PC-9 (cell line): Measurements from ENCODE around the gene PIGN. TPM values are rescaled to one million over a fixed set of nuclear protein-coding genes. Genes with fewer than 3 reads are reported as not detected.

ENCODE experiments used
- BruUV-seq: library from RNA; stranded (reverse); fragments of 400-500 nt; replicated peaks from 2 replicates; lab custom pipeline; 2021; lab: Mats Ljungman, UMichigan
- CTCF ChIA-PET: fragments of 300-600 bp; sonication (Branson Sonifier 250); formaldehyde crosslinking; loops from one replicate; lab custom pipeline; 2022; ENCODE audit warnings: antibody characterized with exemption; lab: Charles Lee
- POLR2A ChIA-PET: fragments of 300-600 bp; sonication (Branson Sonifier 250); formaldehyde crosslinking; loops from one replicate; lab custom pipeline; 2022; ENCODE audit warnings: antibody characterized with exemption; ENCODE audit not compliant: unreplicated experiment; lab: Charles Lee
- DNase-seq, 2 experiments: peaks; one replicate each; pipeline versions ENCODE4 v3.0.0 to v3.0.0-alpha.2; 2015 to 2022; ENCODE audit warnings: mixed read lengths in 1 of 2
- H2AFZ ChIP-seq: fragments of 200-600 bp; sonication (generic); 2 replicates; pipeline ENCODE4 v1.8.1; 2017; ENCODE audit warnings: antibody characterized with exemption
- H3F3A ChIP-seq: fragments of 200-600 bp; sonication (generic); 2 replicates; pipeline ENCODE4 v1.8.1; 2017; ENCODE audit warnings: antibody characterized with exemption, mild to moderate bottlenecking, low read depth; ENCODE audit not compliant: insufficient read depth
- H3K27ac ChIP-seq: fragments of 200-600 bp; sonication (generic); 2 replicates; pipeline ENCODE4 v1.6.1; 2016; ENCODE audit warnings: mixed run types
- H3K27me3 ChIP-seq: fragments of 200-600 bp; sonication (generic); 2 replicates; pipeline ENCODE4 v1.6.1; 2016; ENCODE audit warnings: low read depth, mixed run types; ENCODE audit not compliant: insufficient read depth
- H3K36me3 ChIP-seq: fragments of 200-600 bp; sonication (generic); 2 replicates; pipeline ENCODE4 v1.6.1; 2016; ENCODE audit warnings: low read depth, mixed run types
- H3K4me1 ChIP-seq: fragments of 200-600 bp; sonication (generic); replicated peaks from 2 replicates; pipeline ENCODE4 v1.6.1; 2016; ENCODE audit warnings: mixed run types; ENCODE audit not compliant: insufficient read depth
- H3K4me2 ChIP-seq: fragments of 200-600 bp; sonication (generic); 2 replicates; pipeline ENCODE4 v1.6.1; 2017; ENCODE audit warnings: mixed run types
- H3K4me3 ChIP-seq: fragments of 200-600 bp; sonication (generic); 2 replicates; pipeline ENCODE4 v1.6.1; 2016; ENCODE audit warnings: mixed run types
- H3K79me2 ChIP-seq: fragments of 200-600 bp; sonication (generic); 2 replicates; pipeline ENCODE4 v1.6.1; 2017; ENCODE audit warnings: low read depth, mixed run types
- H3K9me2 ChIP-seq: fragments of 200-600 bp; sonication (generic); 2 replicates; pipeline ENCODE4 v1.8.1; 2017; ENCODE audit warnings: mild to moderate bottlenecking; ENCODE audit not compliant: insufficient read depth
- H3K9me3 ChIP-seq: fragments of 200-600 bp; sonication (generic); 2 replicates; pipeline ENCODE4 v1.8.1; 2016; ENCODE audit warnings: low read depth; ENCODE audit not compliant: insufficient read depth
- H4K20me1 ChIP-seq: fragments of 200-600 bp; sonication (generic); 2 replicates; pipeline ENCODE4 v1.8.1; 2017; ENCODE audit not compliant: insufficient read depth
- CTCF ChIP-seq: fragments of 200-600 bp; sonication (generic); conservative IDR thresholded peaks from 2 replicates; pipeline ENCODE4 v1.6.1; 2017; ENCODE audit warnings: mixed run types, antibody characterized with exemption, mild to moderate bottlenecking, moderate library complexity
- EZH2 ChIP-seq: fragments of 200-600 bp; sonication (generic); IDR thresholded peaks from 2 replicates; pipeline ENCODE4 v1.8.0; 2017; ENCODE audit warnings: antibody characterized with exemption, low read depth
- intact Hi-C: fragments of 100-400 bp; cut with micrococcal nuclease; formaldehyde crosslinking; loops from one replicate; pipeline ENCODE4 v1.10.0; 2022; ENCODE audit not compliant: unreplicated experiment
- total RNA-seq: library from RNA; stranded (reverse); gene quantifications from 2 replicates; pipeline ENCODE4 v1.2.3, GENCODE V29; 2021

The PIGN gene
- total RNA-seq, 1 experiment from 2014 or later, result 20.3 TPM

- no peak overlapping the region for H3K27ac ChIP-seq
- H4K20me1 ChIP-seq, result no peaks in the 10 kb centered on the region; the same call in 1 of the 2 replicates
- peaks cover 26% of the 10 kb centered on the region for H3K79me2 ChIP-seq
- H3K36me3 ChIP-seq, result no peaks in the 10 kb centered on the region
- H3K4me1 ChIP-seq, result peaks cover 11% of the 10 kb centered on the region
- TF ChIP-seq EZH2, result no peak
- TF ChIP-seq CTCF, result no peak
- ChIA-PET CTCF (no interaction called here), POLR2A (no interaction called here)
- no peaks in the 10 kb centered on the region for H3K9me2 ChIP-seq
- H3F3A ChIP-seq, result peaks cover 8% of the 10 kb centered on the region
- intact Hi-C loops, result loop anchor here (10.0 kb wide), 1 partner anchor 533 kb away; the partner anchor contains the start of gene PHLPP1
- H3K9me3 ChIP-seq, result no peaks in the 10 kb centered on the region
- no TSS peak for BruUV-seq
- no peaks in the 10 kb centered on the region for H3K27me3 ChIP-seq
- no peak overlapping the region for H2AFZ ChIP-seq
- H3K4me3 ChIP-seq, result no peak overlapping the region
- H3K4me2 ChIP-seq, result no peak overlapping the region
- DNase-seq, result no peak
Observed at GRCh38 chr18:62182220-62182619, 4.6 kb downstream of the PIGN start.

- CTCF ChIA-PET, result interaction anchor here (0.5 to 0.6 kb wide), 2 partner anchors 70 to 407 kb away, joined by 3 read pairs; no protein-coding TSS in a partner anchor
Observed at GRCh38 chr18:62179213-62179612, 7.6 kb downstream of the PIGN start.

GRCh38 chr18:62177271-62177670 lies 9.6 kb downstream of the PIGN start:
- intact Hi-C loops, result no loop called here
- POLR2A ChIA-PET, result no interaction called here

More at GRCh38 chr18:62179213-62179612, 7.6 kb downstream of the PIGN start:
- no peak for DNase-seq
- TF ChIP-seq EZH2, result no peak
- no peak for TF ChIP-seq CTCF
- Histone ChIP-seq H3K27ac (no peak overlapping the region), H3K9me3 (no peaks in the 10 kb centered on the region), H3K79me2 (peaks cover 11% of the 10 kb centered on the region; the same call in 1 of the 2 replicates), H3K9me2 (0 out of 2 replicates have a peak, but pooled peaks cover 5% of the 10 kb centered on the region), H3K4me3 (no peak overlapping the region), H3F3A (no peaks in the 10 kb centered on the region), H3K27me3 (no peaks in the 10 kb centered on the region), H2AFZ (no peak overlapping the region), H3K36me3 (no peaks in the 10 kb centered on the region), H3K4me1 (no peaks in the 10 kb centered on the region), H3K4me2 (no peak overlapping the region), H4K20me1 (no peaks in the 10 kb centered on the region; the same call in 1 of the 2 replicates)
- intact Hi-C loops, result no loop called here
- POLR2A ChIA-PET, result no interaction called here
- BruUV-seq, result no TSS peak

More at GRCh38 chr18:62177271-62177670, 9.6 kb downstream of the PIGN start:
- Histone ChIP-seq H3K36me3 (no peaks in the 10 kb centered on the region), H3K4me1 (no peaks in the 10 kb centered on the region), H3K27ac (no peak overlapping the region), H3K9me2 (peaks cover 5% of the 10 kb centered on the region; the same call in 1 of the 2 replicates), H3K27me3 (no peaks in the 10 kb centered on the region), H3F3A (no peaks in the 10 kb centered on the region), H3K4me3 (no peak overlapping the region), H3K79me2 (peaks cover 11% of the 10 kb centered on the region; the same call in 1 of the 2 replicates), H3K4me2 (no peak overlapping the region), H4K20me1 (no peaks in the 10 kb centered on the region), H2AFZ (no peak overlapping the region), H3K9me3 (no peaks in the 10 kb centered on the region)
- BruUV-seq, result no TSS peak
- no peak for TF ChIP-seq EZH2
- no peak for TF ChIP-seq CTCF
- CTCF ChIA-PET, result no interaction called here
- DNase-seq, result no peak
